Liver (tissue), 9 donors: ENCODE measurements around the gene DRAM1. TPM values are rescaled to one million over a fixed set of nuclear protein-coding genes. Genes with fewer than 3 reads are reported as not detected.

Experiments used
- DNase-seq: peaks from one replicate; pipeline ENCODE4 v3.0.0-alpha.2; 2017; ENCODE audit warnings: low spot score
- H3K27ac ChIP-seq, 2 donors: one replicate each; pipeline ENCODE4 v1.7.0; 2013; ENCODE audit warnings: inconsistent platforms in 2 of 2, low read length in 2 of 2, control low read depth in 1 of 2, low read depth in 1 of 2, mild to moderate bottlenecking in 1 of 2
- H3K27me3 ChIP-seq, 4 donors: one replicate each; pipeline versions ENCODE4 v1.6.1 to v1.7.0; 2013; ENCODE audit warnings: low read length in 3 of 4, inconsistent platforms in 1 of 4, mild to moderate bottlenecking in 1 of 4, moderate library complexity in 1 of 4; ENCODE audit not compliant: control insufficient read depth in 4 of 4, insufficient read depth in 4 of 4
- H3K36me3 ChIP-seq, 4 donors: one replicate each; pipeline versions ENCODE4 v1.6.1 to v1.7.0; 2013; ENCODE audit warnings: low read length in 3 of 4, mild to moderate bottlenecking in 3 of 4, low read depth in 1 of 4, moderate library complexity in 1 of 4; ENCODE audit not compliant: control insufficient read depth in 4 of 4, insufficient read depth in 3 of 4
- H3K4me1 ChIP-seq, 4 donors: one replicate each; pipeline versions ENCODE4 v1.6.1 to v1.7.0; 2013; ENCODE audit warnings: low read length in 3 of 4, mild to moderate bottlenecking in 3 of 4, moderate library complexity in 1 of 4; ENCODE audit not compliant: control insufficient read depth in 4 of 4, insufficient read depth in 4 of 4
- H3K4me3 ChIP-seq, 3 donors: one replicate each; pipeline versions ENCODE4 v1.6.1 to v1.7.0; 2013; ENCODE audit warnings: low read length in 3 of 3, control low read depth in 1 of 3, low read depth in 1 of 3, mild to moderate bottlenecking in 1 of 3
- H3K9ac ChIP-seq, 2 donors: one replicate each; pipeline ENCODE4 v1.7.0; 2013; ENCODE audit warnings: low read length in 2 of 2, mild to moderate bottlenecking in 2 of 2, moderate library complexity in 2 of 2, control low read depth in 1 of 2, low read depth in 1 of 2
- H3K9me3 ChIP-seq, 4 donors: one replicate each; pipeline versions ENCODE4 v1.6.1 to v1.7.0; 2013; ENCODE audit warnings: low read length in 3 of 4; ENCODE audit not compliant: control insufficient read depth in 4 of 4
- ATF3 ChIP-seq: IDR thresholded peaks from 2 replicates; pipeline ENCODE4 v1.6.1; 2016; ENCODE audit warnings: antibody characterized with exemption
- CTCF ChIP-seq: fragments of 150-350 bp; IDR thresholded peaks from 2 replicates; pipeline ENCODE4 v1.5.1; 2017; ENCODE audit warnings: improper control_type of control experiment, low read depth, low read length; ENCODE audit not compliant: missing input control
- EGR1 ChIP-seq, 2 donors: IDR thresholded peaks; 2 replicates each; pipeline ENCODE4 v1.6.1; 2016 to 2018; ENCODE audit warnings: antibody characterized with exemption in 2 of 2, low read depth in 2 of 2
- FOXA1 ChIP-seq: IDR thresholded peaks from 2 replicates; pipeline ENCODE4 v1.6.1; 2016; ENCODE audit warnings: antibody characterized with exemption
- FOXA2 ChIP-seq: IDR thresholded peaks from 2 replicates; pipeline ENCODE4 v1.6.1; 2016; ENCODE audit warnings: antibody characterized with exemption
- GABPA ChIP-seq, 2 donors: IDR thresholded peaks in 1 of 2; conservative IDR thresholded peaks in 1 of 2; 2 replicates each; pipeline ENCODE4 v1.6.1; 2016; ENCODE audit warnings: antibody characterized with exemption in 2 of 2, mild to moderate bottlenecking in 1 of 2, moderate library complexity in 1 of 2
- HNF4A ChIP-seq, 2 donors: conservative IDR thresholded peaks; 2 replicates each; pipeline ENCODE4 v1.6.1; 2016; ENCODE audit warnings: antibody characterized with exemption in 2 of 2, mild to moderate bottlenecking in 2 of 2
- HNF4G ChIP-seq: IDR thresholded peaks from 2 replicates; pipeline ENCODE4 v1.6.1; 2016; ENCODE audit warnings: antibody characterized with exemption
- JUND ChIP-seq, 2 donors: IDR thresholded peaks; 2 replicates each; pipeline ENCODE4 v1.6.1; 2016; ENCODE audit warnings: antibody characterized with exemption in 2 of 2
- MAX ChIP-seq: IDR thresholded peaks from 2 replicates; pipeline ENCODE4 v1.6.1; 2016; ENCODE audit warnings: antibody characterized with exemption
- NR2F2 ChIP-seq: IDR thresholded peaks from 2 replicates; pipeline ENCODE4 v1.6.1; 2016; ENCODE audit warnings: antibody characterized with exemption
- RAD21 ChIP-seq, 2 donors: IDR thresholded peaks; 2 replicates each; pipeline ENCODE4 v1.6.1; 2016; ENCODE audit warnings: antibody characterized with exemption in 2 of 2, mild to moderate bottlenecking in 2 of 2
- REST ChIP-seq: IDR thresholded peaks from 2 replicates; pipeline ENCODE4 v1.6.1; 2016; ENCODE audit warnings: antibody characterized with exemption, mild to moderate bottlenecking
- RXRA ChIP-seq, 2 donors: IDR thresholded peaks; 2 replicates each; pipeline ENCODE4 v1.6.1; 2017 to 2018; ENCODE audit warnings: antibody characterized with exemption in 2 of 2, mild to moderate bottlenecking in 1 of 2
- SP1 ChIP-seq: IDR thresholded peaks from 2 replicates; pipeline ENCODE4 v1.6.1; 2018; ENCODE audit warnings: antibody characterized with exemption, mild to moderate bottlenecking
- TAF1 ChIP-seq: conservative IDR thresholded peaks from 2 replicates; pipeline ENCODE4 v1.6.1; 2016; ENCODE audit warnings: antibody characterized with exemption, mild to moderate bottlenecking
- YY1 ChIP-seq: IDR thresholded peaks from 2 replicates; pipeline ENCODE4 v1.6.1; 2016; ENCODE audit warnings: antibody characterized with exemption, mild to moderate bottlenecking
- ZBTB33 ChIP-seq: IDR thresholded peaks from 2 replicates; pipeline ENCODE4 v1.6.1; 2016; ENCODE audit warnings: antibody characterized with exemption
- WGBS: extraction: QIAGEN DNeasy Blood & Tissue Kit; methylation state at CpG from one replicate; pipeline ENCODE4 v1.1.7; 2013; 5-methylcytosine and 5-hydroxymethylcytosine counted together
- polyA plus RNA-seq, 2 donors: library from polyadenylated mRNA; stranded (reverse) in 1 of 2; unstranded in 1 of 2; fragments of 200-250 nt in 1 of 2; fragments of >200 nt in 1 of 2; fragmentation: Nextera tagmentation in 1 of 2; extraction: Ambion mirVana in 1 of 2; gene quantifications; one replicate each; pipeline versions ENCODE4 v1.2.1 to v1.2.3, GENCODE V29; 2013 to 2015
- total RNA-seq, 2 donors: library from RNA; depleted of rRNA; stranded (reverse); fragments of >200 nt; gene quantifications; one replicate each; pipeline ENCODE4 v1.2.3, GENCODE V29; 2014
- donor health status: healthy.
- donor health status: healthy.
- donor health status: healthy.
- donor health status: healthy.
- donor health status: healthy.

Gene DRAM1
- total and polyA plus RNA-seq, 4 donors: 2.7 to 7.8 (median 3.4) TPM

- TF ChIP-seq ZBTB33 (no peak), FOXA2 (no peak), HNF4G (no peak), SP1 (no peak), HNF4A (conservative IDR thresholded peaks at IDR 0.05) (no peak), EGR1 (IDR thresholded peaks at IDR 0.05; ENCODE audit: low read depth in 2 of 2) (no peak), CTCF (no peak), REST (no peak), FOXA1 (no peak), MAX (no peak), GABPA (IDR thresholded peaks at IDR 0.05 in 1 of 2, conservative IDR thresholded peaks at IDR 0.05 in 1 of 2) (no peak), YY1 (no peak), NR2F2 (no peak), RAD21 (IDR thresholded peaks at IDR 0.05) (no peak), TAF1 (no peak), ATF3 (no peak), RXRA (IDR thresholded peaks at IDR 0.05) (no peak), JUND (IDR thresholded peaks at IDR 0.05) (no peak)
- 90% methylated on average over 4 of the region's 4 CpGs for WGBS
- DNase-seq: no peak
- no peaks in the 10 kb centered on the region for H3K27me3 ChIP-seq
- no peak overlapping the region for H3K27ac ChIP-seq
- no peaks in the 10 kb centered on the region for H3K9me3 ChIP-seq
- H3K36me3 ChIP-seq: no peaks in the 10 kb centered on the region
- no peak overlapping the region for H3K9ac ChIP-seq
- H3K4me1 ChIP-seq: peaks cover 0 to 3% (median 0%) of the 10 kb centered on the region in 4 donors
- no peak overlapping the region for H3K4me3 ChIP-seq
Observed at GRCh38 chr12:101885912-101886561, 8.7 kb downstream of the DRAM1 start.
